ENCODE results near the gene RNF34.
A peak's percentile ranks its signal among the peaks of the same experiment; 100 is the strongest.

The RNF34 gene

GRCh38 chr12:121467638-121468498 is 68.0 kb downstream of the RNF34 start:
- Histone ChIP-seq H3K4me3 (ENCODE audit: insufficient read depth, low read length, poor library complexity, severe bottlenecking) (peak overlapping the region; percentile 54), H2AFZ (ENCODE audit: low read depth, low read length, severe bottlenecking) (peak overlapping the region; percentile 73), H3K9me2 (replicated peaks; ENCODE audit: insufficient read depth, low read length) (no peaks in the 10 kb centered on the region), H3K36me3 (ENCODE audit: low read length) (no peaks in the 10 kb centered on the region), H3F3A (ENCODE audit: insufficient read depth) (peaks cover 12% of the 10 kb centered on the region), H3K4me2 (ENCODE audit: low read depth, low read length, poor library complexity, severe bottlenecking) (peak overlapping the region; percentile 76), H3K9me3 (ENCODE audit: insufficient read depth, low read length) (no peaks in the 10 kb centered on the region), H3K79me2 (ENCODE audit: insufficient read depth, low read length) (peaks cover 36% of the 10 kb centered on the region), H4K20me1 (ENCODE audit: low read depth, low read length) (no peaks in the 10 kb centered on the region; the same call in 1 of the 2 replicates), H3K27me3 (ENCODE audit: low read length) (no peaks in the 10 kb centered on the region), H3K9ac (ENCODE audit: low read length) (peak overlapping the region; percentile 62), H3K27ac (ENCODE audit: low read depth, low read length) (no peak overlapping the region)
- TF ChIP-seq CTCF (IDR thresholded peaks at IDR 0.05; ENCODE audit: insufficient read depth, low read length, poor library complexity, severe bottlenecking): no peak

GRCh38 chr12:121468499-121468801 is 68.5 kb downstream of the RNF34 start:
- H3K4me3 ChIP-seq (ENCODE audit: insufficient read depth, low read length, poor library complexity, severe bottlenecking): no peak overlapping the region
- H3K27ac ChIP-seq (ENCODE audit: low read depth, low read length): no peak overlapping the region
- H3K4me2 ChIP-seq (ENCODE audit: low read depth, low read length, poor library complexity, severe bottlenecking): no peak overlapping the region
- H4K20me1 ChIP-seq (ENCODE audit: low read depth, low read length): no peaks in the 10 kb centered on the region; the same call in 1 of the 2 replicates
- no peaks in the 10 kb centered on the region for H3K27me3 ChIP-seq (ENCODE audit: low read length)
- no peak overlapping the region for H2AFZ ChIP-seq (ENCODE audit: low read depth, low read length, severe bottlenecking)
- no peaks in the 10 kb centered on the region for H3K9me2 ChIP-seq (replicated peaks; ENCODE audit: insufficient read depth, low read length)
- no peak for TF ChIP-seq CTCF (IDR thresholded peaks at IDR 0.05; ENCODE audit: insufficient read depth, low read length, poor library complexity, severe bottlenecking)
- no peak for TF ChIP-seq EZH2phosphoT487 (conservative IDR thresholded peaks at IDR 0.05; ENCODE audit: low read length)
- peaks cover 30% of the 10 kb centered on the region for H3K79me2 ChIP-seq (ENCODE audit: insufficient read depth, low read length)
- H3K9ac ChIP-seq (ENCODE audit: low read length): no peak overlapping the region; the same call in 1 of the 2 replicates
- H3F3A ChIP-seq (ENCODE audit: insufficient read depth): peaks cover 12% of the 10 kb centered on the region
- H3K36me3 ChIP-seq (ENCODE audit: low read length): no peaks in the 10 kb centered on the region
- no peaks in the 10 kb centered on the region for H3K9me3 ChIP-seq (ENCODE audit: insufficient read depth, low read length)

- Histone ChIP-seq H3K27ac (ENCODE audit: low read depth, low read length) (no peak overlapping the region), H3F3A (ENCODE audit: insufficient read depth) (peaks cover 12% of the 10 kb centered on the region), H3K9ac (ENCODE audit: low read length) (no peak overlapping the region), H3K27me3 (ENCODE audit: low read length) (no peaks in the 10 kb centered on the region), H3K36me3 (ENCODE audit: low read length) (no peaks in the 10 kb centered on the region), H3K4me3 (ENCODE audit: insufficient read depth, low read length, poor library complexity, severe bottlenecking) (no peak overlapping the region), H3K9me3 (ENCODE audit: insufficient read depth, low read length) (no peaks in the 10 kb centered on the region), H3K9me2 (replicated peaks; ENCODE audit: insufficient read depth, low read length) (no peaks in the 10 kb centered on the region), H4K20me1 (ENCODE audit: low read depth, low read length) (no peaks in the 10 kb centered on the region), H3K4me2 (ENCODE audit: low read depth, low read length, poor library complexity, severe bottlenecking) (no peak overlapping the region), H2AFZ (ENCODE audit: low read depth, low read length, severe bottlenecking) (no peak overlapping the region), H3K79me2 (ENCODE audit: insufficient read depth, low read length) (peaks cover 7% of the 10 kb centered on the region)
- TF ChIP-seq EZH2phosphoT487 (conservative IDR thresholded peaks at IDR 0.05; ENCODE audit: low read length): no peak
- TF ChIP-seq CTCF (IDR thresholded peaks at IDR 0.05; ENCODE audit: insufficient read depth, low read length, poor library complexity, severe bottlenecking): no peak
Measured at GRCh38 chr12:121470751-121471150, 70.8 kb downstream of the RNF34 start.

All from SU-DHL-6 (cell line).